Measurements from ENCODE around the gene RING1.

RING1 gene

DNA sequence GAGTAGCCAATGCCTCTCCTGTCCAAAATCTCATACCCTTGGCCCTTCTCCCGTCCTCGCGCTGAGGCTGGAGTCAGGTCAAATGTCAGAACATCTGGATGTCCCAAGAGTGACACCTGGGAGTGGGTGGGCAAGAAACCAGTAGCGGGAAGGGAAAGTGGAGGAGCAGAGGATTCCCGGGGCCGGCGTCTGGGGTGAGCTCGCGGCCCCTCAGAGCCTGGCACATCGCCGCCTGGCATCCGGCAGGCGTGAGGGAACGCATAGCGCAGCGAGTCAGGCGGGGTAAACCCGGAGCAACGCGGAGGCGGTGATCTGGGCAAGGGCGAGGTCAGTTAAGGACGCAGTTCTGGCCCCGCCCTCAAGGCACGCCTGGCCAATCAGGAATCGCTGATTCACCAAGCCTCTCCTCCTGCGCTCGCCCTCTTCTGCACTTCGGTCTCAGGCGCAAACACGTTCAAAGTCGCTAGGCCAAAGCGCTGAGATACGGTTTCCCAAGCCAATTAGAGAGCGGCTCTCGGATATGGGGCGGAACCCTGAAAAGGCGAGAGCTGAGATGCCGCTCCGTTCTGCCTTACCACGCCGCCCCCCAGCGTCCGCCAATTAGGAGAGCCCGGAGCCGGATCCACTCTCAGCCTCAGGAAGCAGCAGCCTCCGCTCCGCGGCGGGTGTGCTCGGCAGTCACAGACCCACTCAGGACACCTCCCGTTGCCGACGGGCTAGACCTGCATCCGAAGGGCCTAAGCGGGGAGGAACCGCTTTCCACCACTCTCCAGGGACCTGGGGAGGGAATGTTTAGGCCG is 40.8 kb downstream of the RING1 start:
- peak overlapping the region; percentile 43 for H3K4me3 ChIP-seq (ENCODE audit: low read depth, low read length)
- TF ChIP-seq, protein P1, sequence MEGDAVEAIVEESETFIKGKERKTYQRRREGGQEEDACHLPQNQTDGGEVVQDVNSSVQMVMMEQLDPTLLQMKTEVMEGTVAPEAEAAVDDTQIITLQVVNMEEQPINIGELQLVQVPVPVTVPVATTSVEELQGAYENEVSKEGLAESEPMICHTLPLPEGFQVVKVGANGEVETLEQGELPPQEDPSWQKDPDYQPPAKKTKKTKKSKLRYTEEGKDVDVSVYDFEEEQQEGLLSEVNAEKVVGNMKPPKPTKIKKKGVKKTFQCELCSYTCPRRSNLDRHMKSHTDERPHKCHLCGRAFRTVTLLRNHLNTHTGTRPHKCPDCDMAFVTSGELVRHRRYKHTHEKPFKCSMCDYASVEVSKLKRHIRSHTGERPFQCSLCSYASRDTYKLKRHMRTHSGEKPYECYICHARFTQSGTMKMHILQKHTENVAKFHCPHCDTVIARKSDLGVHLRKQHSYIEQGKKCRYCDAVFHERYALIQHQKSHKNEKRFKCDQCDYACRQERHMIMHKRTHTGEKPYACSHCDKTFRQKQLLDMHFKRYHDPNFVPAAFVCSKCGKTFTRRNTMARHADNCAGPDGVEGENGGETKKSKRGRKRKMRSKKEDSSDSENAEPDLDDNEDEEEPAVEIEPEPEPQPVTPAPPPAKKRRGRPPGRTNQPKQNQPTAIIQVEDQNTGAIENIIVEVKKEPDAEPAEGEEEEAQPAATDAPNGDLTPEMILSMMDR (IDR thresholded peaks at IDR 0.05; ENCODE audit: borderline replicate concordance, insufficient read depth, low read depth, low read length), result no peak

DNA sequence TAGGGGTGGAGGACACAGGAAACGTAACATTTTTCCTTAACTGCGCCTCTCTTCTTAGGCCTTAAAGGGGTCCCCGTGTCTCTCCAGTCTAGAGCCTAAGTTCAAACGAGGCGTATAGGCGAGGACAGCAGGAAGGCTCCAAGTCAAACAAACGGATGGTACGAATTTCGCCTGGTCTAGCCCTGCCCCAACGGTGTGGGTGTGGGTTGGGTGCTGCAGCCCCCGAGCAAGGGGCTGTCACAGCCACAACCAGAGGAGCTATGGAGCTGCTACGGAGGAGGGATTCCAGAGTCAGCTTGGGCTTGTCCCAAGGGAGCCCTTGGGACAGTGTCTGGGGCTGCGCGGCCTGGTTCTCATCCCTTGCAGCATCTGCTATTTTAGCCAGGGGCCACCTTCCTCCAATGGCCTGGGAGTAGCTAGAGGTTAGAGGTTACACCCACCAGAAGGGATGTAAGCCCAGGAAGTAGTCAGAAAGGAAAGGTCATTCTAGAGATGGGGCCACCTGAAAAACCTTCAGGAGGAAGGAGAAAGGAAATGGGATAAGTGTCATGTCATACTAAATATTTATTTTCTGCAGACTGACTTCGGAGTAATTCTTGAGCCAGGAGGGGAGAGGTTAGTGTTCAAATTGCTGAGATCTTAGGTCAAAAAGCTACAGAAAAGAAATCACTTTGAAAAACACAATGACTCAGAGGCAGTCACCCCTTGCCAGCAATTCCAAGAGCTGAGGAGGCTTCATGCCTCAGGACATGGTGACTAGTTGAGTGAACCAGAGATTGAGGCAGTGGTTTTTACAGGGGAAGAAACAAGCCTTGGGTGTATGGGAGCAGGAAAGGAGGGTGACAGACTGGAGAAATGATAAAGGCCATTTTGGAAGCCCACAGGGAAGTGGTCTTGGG is 41.7 kb downstream of the RING1 start:
- TF ChIP-seq, protein P1 (IDR thresholded peaks at IDR 0.05; ENCODE audit: borderline replicate concordance, insufficient read depth, low read depth, low read length), result no peak
- H3K4me3 ChIP-seq (ENCODE audit: low read depth, low read length), result peak overlapping the region; percentile 38

DNA sequence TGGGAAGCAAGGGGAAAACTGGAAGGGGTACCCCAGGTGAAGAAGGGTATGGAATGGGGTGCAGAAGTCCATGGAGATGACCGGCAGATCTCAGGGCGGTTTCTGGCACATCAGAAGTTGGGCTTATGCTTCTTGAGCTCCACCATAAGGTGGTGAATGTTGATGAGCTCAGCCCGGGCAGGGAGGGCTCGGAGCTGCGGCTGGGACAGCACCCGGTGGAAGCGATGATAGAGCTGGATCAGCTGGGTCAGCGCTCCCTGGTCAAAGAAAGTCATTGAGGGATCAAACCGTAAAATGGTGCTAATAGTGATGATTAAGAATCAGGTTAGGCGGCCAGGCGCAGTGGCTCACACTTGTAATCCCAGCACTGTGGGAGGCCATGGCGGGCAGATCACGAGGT is 42.4 kb downstream of the RING1 start:
- no peak overlapping the region for H3K4me3 ChIP-seq (ENCODE audit: low read depth, low read length)

DNA sequence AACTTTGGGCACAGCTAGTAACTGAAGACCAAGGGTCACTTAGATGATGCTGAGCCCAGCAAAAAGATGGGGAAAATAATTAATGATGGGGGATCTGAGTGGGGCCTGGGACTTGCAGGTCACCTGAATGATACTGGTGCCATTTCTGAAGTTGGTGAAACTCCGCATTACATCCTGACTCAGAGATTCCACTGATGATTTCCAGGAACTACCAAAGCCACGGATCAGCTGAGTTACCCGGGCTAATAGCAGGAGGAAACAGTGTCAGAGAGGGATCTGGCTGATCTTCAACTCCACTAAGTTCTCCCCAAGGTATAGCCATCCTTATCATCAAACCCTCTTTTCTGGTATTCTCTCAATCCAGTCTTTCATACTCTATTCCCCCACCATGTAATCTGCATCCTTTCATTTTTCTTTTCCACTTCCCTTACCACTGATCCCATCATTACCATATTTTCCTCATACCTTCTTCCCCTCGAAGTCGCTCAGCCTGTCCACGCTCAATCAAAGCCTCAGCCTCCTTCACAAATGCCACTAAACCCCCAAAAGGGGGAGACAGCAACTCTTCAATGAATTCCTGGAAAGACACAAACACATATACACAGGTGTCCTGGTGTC is 43.2 kb downstream of the RING1 start:
- H3K4me3 ChIP-seq (ENCODE audit: low read depth, low read length), result no peak overlapping the region
- TF ChIP-seq, protein P1 (IDR thresholded peaks at IDR 0.05; ENCODE audit: borderline replicate concordance, insufficient read depth, low read depth, low read length), result no peak

More for the DNA sequence above, 42.4 kb downstream of the RING1 start:
- TF ChIP-seq, protein P1 (IDR thresholded peaks at IDR 0.05; ENCODE audit: borderline replicate concordance, insufficient read depth, low read depth, low read length), result no peak

DNA sequence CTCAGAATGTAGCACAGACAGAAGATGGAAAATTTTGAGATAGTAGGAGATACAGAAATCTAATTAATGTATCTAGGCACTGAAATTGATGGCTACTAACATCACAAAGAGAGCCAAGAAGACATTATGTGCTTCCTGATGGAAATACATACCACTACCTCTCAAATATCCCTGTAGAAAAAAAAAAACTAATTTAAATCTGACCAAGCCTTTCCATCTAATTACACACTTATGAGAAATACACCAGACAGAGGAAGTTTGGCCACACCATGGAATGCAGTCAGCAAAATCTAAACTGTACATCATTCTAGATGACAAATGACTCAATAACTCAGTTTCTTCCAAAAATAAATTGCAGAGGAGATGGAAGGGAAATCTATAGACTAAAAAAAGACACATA is 44.5 kb downstream of the RING1 start:
- TF ChIP-seq, protein P1 (IDR thresholded peaks at IDR 0.05; ENCODE audit: borderline replicate concordance, insufficient read depth, low read depth, low read length), result no peak
- no peak overlapping the region for H3K4me3 ChIP-seq (ENCODE audit: low read depth, low read length)

DNA sequence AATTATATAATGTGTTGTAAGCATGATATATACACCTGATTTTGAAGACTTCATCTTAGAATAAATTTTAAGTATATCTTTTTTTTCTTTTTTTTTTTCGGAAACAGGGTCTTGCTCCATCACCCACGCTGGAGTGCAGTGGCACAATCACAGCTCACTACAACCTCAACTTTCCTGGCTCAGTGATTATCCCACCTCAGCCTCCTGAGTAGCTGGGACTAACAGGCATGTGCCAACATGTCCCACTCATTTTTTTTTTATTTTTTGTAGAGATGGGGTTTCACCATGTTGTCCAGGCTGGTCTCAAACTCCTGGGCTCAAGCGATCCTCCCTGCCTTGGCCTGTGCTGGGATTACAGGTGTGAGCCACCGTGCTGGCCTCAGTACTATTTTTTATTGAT is 46.3 kb downstream of the RING1 start:
- TF ChIP-seq, protein P1 (IDR thresholded peaks at IDR 0.05; ENCODE audit: borderline replicate concordance, insufficient read depth, low read depth, low read length), result no peak
- H3K4me3 ChIP-seq (ENCODE audit: low read depth, low read length), result no peak overlapping the region

Measured in GM12875 (cell line).